ENCODE results near the gene KLF1. TPM values are rescaled to one million over a fixed set of nuclear protein-coding genes. Genes with fewer than 3 reads are reported as not detected.
A peak's percentile ranks its signal among the peaks of the same experiment; 100 is the strongest.

The KLF1 gene
- total and polyA plus RNA-seq, 2 of the 13 experiments (the other 11 are each of a cell fraction or from before 2014, with no cell fraction given): not detected

GRCh38 chr19:12885749-12886650 lies 1.0 kb downstream of the KLF1 start:
- peaks cover 0 to 18% of the 10 kb centered on the region in 2 experiments; a peak in 3 of 5 replicates for H3K27me3 ChIP-seq (ENCODE audit: control insufficient read depth in 1 of 2, insufficient read depth in 2 of 2, low read length in 2 of 2)
- H3K4me3 ChIP-seq (replicated peaks in 1 of 3; ENCODE audit: insufficient read depth in 1 of 3, low read depth in 2 of 3, low read length in 3 of 3): peak overlapping the region; percentile 48 to 69 (median 59); a peak in 5 of 6 replicates
- TF ChIP-seq ZNF205 (CRISPR knock-in tag; IDR thresholded peaks at IDR 0.05): 0 out of 2 replicates have a peak, but pooled peaks have one; percentile 9
- TF ChIP-seq ZKSCAN5 (CRISPR knock-in tag; IDR thresholded peaks at IDR 0.05): no peak
- no peak for TF ChIP-seq HOXA9 (CRISPR knock-in tag; IDR thresholded peaks at IDR 0.05; ENCODE audit: borderline replicate concordance)
- no peak for TF ChIP-seq NR2F6 (IDR thresholded peaks at IDR 0.05)
- no peak for TF ChIP-seq NR2F6 (CRISPR knock-in tag; IDR thresholded peaks at IDR 0.05)
- no peak for TF ChIP-seq ZNF781 (CRISPR knock-in tag; IDR thresholded peaks at IDR 0.05; ENCODE audit: borderline replicate concordance, not compliant biosample characterization)
- TF ChIP-seq ZNF570 (CRISPR knock-in tag; IDR thresholded peaks at IDR 0.05; ENCODE audit: borderline replicate concordance): no peak
- no peak for TF ChIP-seq DMAP1 (CRISPR knock-in tag; IDR thresholded peaks at IDR 0.05)
- TF ChIP-seq ZNF597 (CRISPR knock-in tag; IDR thresholded peaks at IDR 0.05): no peak
- no peak for TF ChIP-seq MED13 (CRISPR knock-in tag; IDR thresholded peaks at IDR 0.05)
- TF ChIP-seq ZNF777 (CRISPR knock-in tag; IDR thresholded peaks at IDR 0.05): peak; percentile 15; the same call in 1 of the 2 replicates
- TF ChIP-seq ZMYM4 (CRISPR knock-in tag; IDR thresholded peaks at IDR 0.05): no peak
- no peak for TF ChIP-seq ATF5 (CRISPR knock-in tag; IDR thresholded peaks at IDR 0.05; ENCODE audit: low read depth)
- TF ChIP-seq TOPORS (CRISPR knock-in tag; IDR thresholded peaks at IDR 0.05): 0 out of 2 replicates have a peak, but pooled peaks have one; percentile 25
- TF ChIP-seq HOXA5 (CRISPR knock-in tag; IDR thresholded peaks at IDR 0.05): no peak
- no peak for TF ChIP-seq ZBTB20 (CRISPR knock-in tag; IDR thresholded peaks at IDR 0.05; ENCODE audit: borderline replicate concordance, low read depth)
- no peak for TF ChIP-seq NR3C1 (CRISPR knock-in tag; IDR thresholded peaks at IDR 0.05)
- TF ChIP-seq NFIC (IDR thresholded peaks at IDR 0.05; ENCODE audit: low read length): no peak
- no peak for TF ChIP-seq ZMAT3 (CRISPR knock-in tag; conservative IDR thresholded peaks at IDR 0.05)
- no peak for TF ChIP-seq CERS6 (CRISPR knock-in tag; IDR thresholded peaks at IDR 0.05)
- 0 out of 2 replicates have a peak, but pooled peaks have one; percentile 28 for TF ChIP-seq CSRNP1 (CRISPR knock-in tag; IDR thresholded peaks at IDR 0.05)

More at GRCh38 chr19:12885749-12886650, 1.0 kb downstream of the KLF1 start:
- H3K4me1 ChIP-seq (ENCODE audit: insufficient read depth, low read length): peaks cover 42% of the 10 kb centered on the region
- H3K4me2 ChIP-seq (ENCODE audit: low read depth, low read length): peak overlapping the region; percentile 80
- DNase-seq (ENCODE audit: low spot score) (no peak), FAIRE-seq (no peak), ATAC-seq (peak; percentile 18; the same call in 2 of the 3 replicates)
- ChIA-PET CTCF (ENCODE audit: low intra/inter-chr PET ratio, low total read pairs) (interaction anchor here (1.9 kb wide), 1 partner anchor 79 kb away, joined by 10 read pairs; no protein-coding TSS in a partner anchor), POLR2A (interaction anchor here (0.6 to 1.4 kb wide), 6 partner anchors 13 to 445 kb away, joined by 3 to 6 read pairs (median 3); no protein-coding TSS in a partner anchor)
- no peaks in the 10 kb centered on the region for H4K20me1 ChIP-seq (ENCODE audit: insufficient read depth, low read length)
- H3K27ac ChIP-seq (ENCODE audit: extremely low read length, insufficient read depth, low read length): no peak overlapping the region
- H2AFZ ChIP-seq (ENCODE audit: low read length): no peak overlapping the region
- H3K9ac ChIP-seq (ENCODE audit: insufficient read depth, low read depth, low read length): peak overlapping the region; percentile 22; the same call in 1 of the 2 replicates
- intact Hi-C loops (cut with micrococcal nuclease; ENCODE audit: unreplicated experiment) (loop anchor here (1.0 kb wide), 1 partner anchor 79 kb away; no protein-coding TSS in a partner anchor), in situ Hi-C loops (cut with HindIII; ENCODE audit: extremely low pct_ligation_motif_present, low pct_unique_long_range_greater_than_20kb) (no loop called here)
- WGBS (ENCODE audit: low lambda C conversion rate): 36% methylated on average over 12 of the region's 53 CpGs
- peaks cover 13% of the 10 kb centered on the region for H3K9me3 ChIP-seq (ENCODE audit: low read length)
- no peaks in the 10 kb centered on the region for H3K36me3 ChIP-seq (replicated peaks in 1 of 2; ENCODE audit: control insufficient read depth in 1 of 2, insufficient read depth in 2 of 2, low read length in 2 of 2)
- no TSS peak for BruUV-seq (replicated peaks)
- no peaks in the 10 kb centered on the region for H3K79me2 ChIP-seq (ENCODE audit: insufficient read depth, low read length)
